ENCODE data around the gene CACNB2. TPM values are rescaled to one million over a fixed set of nuclear protein-coding genes. Genes with fewer than 3 reads are reported as not detected.

The CACNB2 gene
- total RNA-seq, 1 experiment from 2014 or later = 34.1 TPM

DNA sequence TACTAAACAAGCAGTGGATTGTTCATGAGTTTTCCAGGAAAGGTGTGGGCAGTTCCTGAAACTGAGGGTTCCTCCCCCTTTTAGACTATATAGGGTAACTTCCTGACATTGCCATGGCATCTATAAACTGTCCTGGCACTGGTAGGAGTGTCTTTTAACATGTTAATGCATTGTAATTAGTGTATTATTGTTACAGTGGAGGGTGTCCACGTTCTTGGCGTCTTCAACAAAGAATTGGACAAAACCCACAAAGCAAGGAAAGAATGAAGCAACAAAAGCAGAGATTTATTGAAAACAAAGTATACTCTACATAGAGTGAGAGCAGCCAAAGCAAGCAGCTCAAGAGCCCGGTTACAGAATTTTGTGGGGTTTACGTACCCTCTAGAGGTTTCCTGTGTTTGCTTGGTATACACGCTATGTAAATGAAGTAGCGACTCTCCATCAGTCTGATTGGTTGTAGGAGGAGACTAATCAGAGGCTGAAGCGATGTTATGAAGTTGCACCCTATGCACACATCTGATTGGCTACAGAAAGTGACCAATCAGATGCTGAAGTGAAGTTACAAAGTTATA lies 335.9 kb downstream of the CACNB2 start:
- CTCF ChIA-PET = no interaction called here
- no peaks in the 10 kb centered on the region for H3K9me3 ChIP-seq (ENCODE audit: low read depth, low read length, poor library complexity, severe bottlenecking)
- intact Hi-C loops (cut with micrococcal nuclease; ENCODE audit: unreplicated experiment) = no loop called here
- H3K4me1 ChIP-seq (ENCODE audit: insufficient read depth, low read length, poor library complexity, severe bottlenecking) = peaks cover 4% of the 10 kb centered on the region
- H3K27ac ChIP-seq (ENCODE audit: low read depth, low read length, poor library complexity, severe bottlenecking) = no peak overlapping the region
- DNase-seq (ENCODE audit: low spot score) = no peak
- no TSS peak for BruUV-seq (replicated peaks)
- POLR2A ChIA-PET (ENCODE audit: low non-redundant PET) = no interaction called here
- H3K4me3 ChIP-seq (ENCODE audit: low read depth, low read length, poor library complexity, severe bottlenecking) = no peak overlapping the region
- H3K27me3 ChIP-seq (replicated peaks; ENCODE audit: insufficient read depth, low read depth, low read length, poor library complexity) = no peaks in the 10 kb centered on the region
- H3K36me3 ChIP-seq (ENCODE audit: insufficient read depth, low read length, poor library complexity, severe bottlenecking) = no peaks in the 10 kb centered on the region
- no peak for TF ChIP-seq EZH2 (IDR thresholded peaks at IDR 0.05; ENCODE audit: borderline replicate concordance, low read depth, low read length, poor library complexity, severe bottlenecking)
- TF ChIP-seq CTCF (conservative IDR thresholded peaks at IDR 0.05; ENCODE audit: low read depth, low read length) = no peak

- no peak overlapping the region for H3K27ac ChIP-seq (ENCODE audit: low read depth, low read length, poor library complexity, severe bottlenecking)
- intact Hi-C loops (cut with micrococcal nuclease; ENCODE audit: unreplicated experiment) = no loop called here
- peaks cover 4% of the 10 kb centered on the region for H3K4me1 ChIP-seq (ENCODE audit: insufficient read depth, low read length, poor library complexity, severe bottlenecking)
- no peak overlapping the region for H3K4me3 ChIP-seq (ENCODE audit: low read depth, low read length, poor library complexity, severe bottlenecking)
- no peaks in the 10 kb centered on the region for H3K36me3 ChIP-seq (ENCODE audit: insufficient read depth, low read length, poor library complexity, severe bottlenecking)
- BruUV-seq (replicated peaks) = no TSS peak
- H3K27me3 ChIP-seq (replicated peaks; ENCODE audit: insufficient read depth, low read depth, low read length, poor library complexity) = no peaks in the 10 kb centered on the region
- TF ChIP-seq CTCF (conservative IDR thresholded peaks at IDR 0.05; ENCODE audit: low read depth, low read length) = no peak
- TF ChIP-seq EZH2 (IDR thresholded peaks at IDR 0.05; ENCODE audit: borderline replicate concordance, low read depth, low read length, poor library complexity, severe bottlenecking) = no peak
- ChIA-PET POLR2A (ENCODE audit: low non-redundant PET) (no interaction called here), CTCF (no interaction called here)
- H3K9me3 ChIP-seq (ENCODE audit: low read depth, low read length, poor library complexity, severe bottlenecking) = no peaks in the 10 kb centered on the region
- DNase-seq (ENCODE audit: low spot score) = no peak
These were observed 338.1 kb downstream of the CACNB2 start for GRCh38 chr10:18478354-18478753.

DNA sequence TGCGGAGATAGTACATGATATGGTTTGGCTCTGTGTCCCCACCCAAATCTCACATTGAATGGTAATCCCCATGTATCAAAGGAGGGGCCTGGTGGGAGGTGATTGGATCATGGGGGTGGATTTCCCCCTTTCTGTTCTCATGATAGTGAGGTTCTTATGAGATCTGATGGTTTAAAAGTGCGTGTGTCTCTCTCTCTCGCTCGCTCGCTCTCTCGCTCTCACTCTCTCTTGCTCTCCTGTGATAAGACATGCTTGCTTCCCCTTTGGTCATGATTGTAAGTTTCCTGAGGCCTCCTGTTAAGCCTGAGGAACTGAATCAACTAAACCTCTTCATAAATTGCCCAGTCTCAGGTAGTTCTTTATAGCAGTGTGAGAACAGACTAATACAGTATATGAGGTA lies 339.3 kb downstream of the CACNB2 start:
- BruUV-seq (replicated peaks) = no TSS peak
- DNase-seq (ENCODE audit: low spot score) = no peak
- Histone ChIP-seq H3K9me3 (ENCODE audit: low read depth, low read length, poor library complexity, severe bottlenecking) (no peaks in the 10 kb centered on the region), H3K4me1 (ENCODE audit: insufficient read depth, low read length, poor library complexity, severe bottlenecking) (peaks cover 4% of the 10 kb centered on the region), H3K4me3 (ENCODE audit: low read depth, low read length, poor library complexity, severe bottlenecking) (no peak overlapping the region), H3K27me3 (replicated peaks; ENCODE audit: insufficient read depth, low read depth, low read length, poor library complexity) (no peaks in the 10 kb centered on the region), H3K27ac (ENCODE audit: low read depth, low read length, poor library complexity, severe bottlenecking) (no peak overlapping the region), H3K36me3 (ENCODE audit: insufficient read depth, low read length, poor library complexity, severe bottlenecking) (no peaks in the 10 kb centered on the region)
- intact Hi-C loops (cut with micrococcal nuclease; ENCODE audit: unreplicated experiment) = no loop called here
- POLR2A ChIA-PET (ENCODE audit: low non-redundant PET) = no interaction called here
- CTCF ChIA-PET = no interaction called here
- TF ChIP-seq CTCF (conservative IDR thresholded peaks at IDR 0.05; ENCODE audit: low read depth, low read length) = no peak
- no peak for TF ChIP-seq EZH2 (IDR thresholded peaks at IDR 0.05; ENCODE audit: borderline replicate concordance, low read depth, low read length, poor library complexity, severe bottlenecking)
